BLaER1 treated with 17β-estradiol and CSF1 and Interleukin-3, amounts not matched to agents 10 nM and 100 nM (cell line): ENCODE results near the gene SYNDIG1L.

Experiments
- H3K27ac ChIP-seq, 11 experiments: shearing (Covaris generic); formaldehyde crosslinking; 2 replicates each; pipeline ENCODE4 v1.8.1; 2022
- H3K27me3 ChIP-seq, 11 experiments: shearing (Covaris generic); formaldehyde crosslinking; 2 replicates each; pipeline ENCODE4 v1.8.1; 2022
- H3K36me3 ChIP-seq, 11 experiments: shearing (Covaris generic); formaldehyde crosslinking; 2 replicates each; pipeline ENCODE4 v1.8.1; 2022
- H3K4me1 ChIP-seq, 10 experiments: shearing (Covaris generic); formaldehyde crosslinking; 2 replicates each; pipeline ENCODE4 v1.8.1; 2022
- H3K4me2 ChIP-seq, 11 experiments: shearing (Covaris generic); formaldehyde crosslinking; 2 replicates each; pipeline ENCODE4 v1.8.1; 2022
- H3K4me3 ChIP-seq, 10 experiments: shearing (Covaris generic); formaldehyde crosslinking; 2 replicates each; pipeline ENCODE4 v1.8.1; 2022
- H3K9ac ChIP-seq, 11 experiments: shearing (Covaris generic); formaldehyde crosslinking; 2 replicates each; pipeline ENCODE4 v1.8.1; 2022
- H3K9me3 ChIP-seq, 11 experiments: shearing (Covaris generic); formaldehyde crosslinking; replicated peaks in 1 of 11; 2 replicates each; pipeline ENCODE4 v1.8.1; 2022
- H4K20me1 ChIP-seq, 11 experiments: shearing (Covaris generic); formaldehyde crosslinking; 2 replicates each; pipeline ENCODE4 v1.8.1; 2022
- Cebpa-rat ChIP-seq, 11 experiments: shearing (Covaris generic); IDR thresholded peaks; 2 replicates each; pipeline ENCODE4 v1.8.1; 2022

Gene SYNDIG1L

GRCh38 chr14:74402401-74403251, 23.4 kb downstream of the SYNDIG1L start:
- peak overlapping the region; percentile 69 to 86 (median 79) for H3K9ac ChIP-seq
- H3K4me1 ChIP-seq = peaks cover 41 to 86% (median 82%) of the 10 kb centered on the region in 10 experiments
- H4K20me1 ChIP-seq = no peaks in the 10 kb centered on the region
- no peaks in the 10 kb centered on the region for H3K27me3 ChIP-seq
- H3K27ac ChIP-seq = peak overlapping the region; percentile 78 to 93 (median 87)
- peak in 4 of 11 experiments; percentile 34 to 63 (median 45); a peak in 4 of 22 replicates for TF ChIP-seq Cebpa-rat (IDR thresholded peaks at IDR 0.05)
- no peaks in the 10 kb centered on the region for H3K36me3 ChIP-seq
- H3K4me2 ChIP-seq = peak overlapping the region; percentile 96 to 100 (median 98)
- H3K9me3 ChIP-seq = no peaks in the 10 kb centered on the region
- H3K4me3 ChIP-seq = peak overlapping the region; percentile 27 to 66 (median 54)

DNA sequence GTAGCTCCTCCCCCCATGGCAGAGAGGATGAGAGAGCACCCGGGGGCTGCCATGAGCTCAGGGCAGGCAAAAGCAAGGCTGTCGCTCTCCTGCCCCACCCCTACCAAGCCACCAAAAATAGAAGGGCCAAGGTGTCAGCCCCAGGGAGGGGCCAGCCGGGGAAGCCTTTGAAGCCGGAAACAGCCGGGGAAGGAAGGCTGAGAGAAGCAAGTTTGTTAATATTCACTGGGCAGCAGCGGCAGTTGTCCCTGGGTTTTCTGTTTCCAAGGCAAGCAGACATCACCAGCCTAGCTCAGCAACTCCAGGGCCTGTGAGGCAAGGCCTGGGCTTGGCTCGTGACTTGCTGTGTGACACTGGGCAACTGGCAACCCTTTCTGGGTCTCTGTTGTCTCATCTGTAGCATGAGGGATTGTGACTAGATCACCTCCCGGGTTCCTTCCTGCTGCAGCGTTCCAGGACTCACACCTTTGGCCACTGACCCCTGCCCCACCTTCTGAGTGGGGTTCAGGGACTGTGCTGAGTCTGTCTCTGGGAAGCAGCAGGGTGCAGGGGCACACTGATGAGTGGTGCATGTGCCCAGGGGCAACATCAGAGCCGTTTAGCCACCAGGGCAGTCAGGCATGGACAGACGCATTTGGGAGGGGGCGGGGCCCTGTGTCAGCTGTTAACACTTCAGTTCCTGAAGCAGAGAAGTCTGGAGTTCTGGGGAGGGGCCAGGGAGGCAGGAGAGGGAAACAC, 24.3 kb downstream of the SYNDIG1L start:
- no peaks in the 10 kb centered on the region for H3K9me3 ChIP-seq
- H3K4me1 ChIP-seq = peaks cover 34 to 79% (median 72%) of the 10 kb centered on the region in 10 experiments
- H3K27me3 ChIP-seq = no peaks in the 10 kb centered on the region
- H3K9ac ChIP-seq = peak overlapping the region; percentile 69 to 86 (median 79)
- H3K27ac ChIP-seq = peak overlapping the region; percentile 78 to 93 (median 87)
- H3K4me2 ChIP-seq = peak overlapping the region; percentile 96 to 100 (median 98)
- TF ChIP-seq Cebpa-rat (IDR thresholded peaks at IDR 0.05) = no peak
- peak overlapping the region; percentile 27 to 66 (median 54) for H3K4me3 ChIP-seq
- no peaks in the 10 kb centered on the region for H3K36me3 ChIP-seq
- H4K20me1 ChIP-seq = no peaks in the 10 kb centered on the region

DNA sequence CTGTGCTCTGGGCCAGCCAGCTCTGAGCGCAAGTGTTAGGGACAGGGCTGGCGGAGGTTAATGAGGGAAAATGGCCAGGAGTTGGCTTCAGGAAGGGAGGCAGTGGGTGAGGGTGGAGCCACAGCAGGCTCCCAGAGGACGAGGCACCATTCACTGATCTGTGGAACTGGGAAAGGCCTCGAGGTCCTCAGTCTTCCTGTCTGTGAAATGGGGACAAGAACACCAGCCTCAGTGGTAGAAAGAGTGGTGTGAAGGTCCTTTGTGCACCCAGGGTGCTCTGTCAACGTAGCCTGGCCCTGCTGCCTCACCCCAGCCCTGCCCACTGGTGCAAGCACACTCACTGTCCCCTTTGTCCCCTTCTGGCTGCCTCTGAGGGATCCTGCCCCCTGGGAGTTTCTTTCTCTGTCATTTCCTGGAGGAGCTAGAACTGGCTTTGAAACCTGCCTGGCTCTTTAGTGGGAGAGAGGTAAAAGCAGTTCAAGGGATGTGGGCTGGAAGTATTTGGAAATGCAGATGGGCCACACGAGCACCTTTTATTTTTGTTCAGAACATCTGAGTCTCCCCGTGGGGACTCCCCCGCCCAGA, 25.0 kb downstream of the SYNDIG1L start:
- Histone ChIP-seq H3K4me3 (peak overlapping the region; percentile 27 to 66 (median 54); a peak in 18 of 20 replicates), H3K27ac (peak overlapping the region; percentile 78 to 93 (median 87))
- no peak for TF ChIP-seq Cebpa-rat (IDR thresholded peaks at IDR 0.05)

DNA sequence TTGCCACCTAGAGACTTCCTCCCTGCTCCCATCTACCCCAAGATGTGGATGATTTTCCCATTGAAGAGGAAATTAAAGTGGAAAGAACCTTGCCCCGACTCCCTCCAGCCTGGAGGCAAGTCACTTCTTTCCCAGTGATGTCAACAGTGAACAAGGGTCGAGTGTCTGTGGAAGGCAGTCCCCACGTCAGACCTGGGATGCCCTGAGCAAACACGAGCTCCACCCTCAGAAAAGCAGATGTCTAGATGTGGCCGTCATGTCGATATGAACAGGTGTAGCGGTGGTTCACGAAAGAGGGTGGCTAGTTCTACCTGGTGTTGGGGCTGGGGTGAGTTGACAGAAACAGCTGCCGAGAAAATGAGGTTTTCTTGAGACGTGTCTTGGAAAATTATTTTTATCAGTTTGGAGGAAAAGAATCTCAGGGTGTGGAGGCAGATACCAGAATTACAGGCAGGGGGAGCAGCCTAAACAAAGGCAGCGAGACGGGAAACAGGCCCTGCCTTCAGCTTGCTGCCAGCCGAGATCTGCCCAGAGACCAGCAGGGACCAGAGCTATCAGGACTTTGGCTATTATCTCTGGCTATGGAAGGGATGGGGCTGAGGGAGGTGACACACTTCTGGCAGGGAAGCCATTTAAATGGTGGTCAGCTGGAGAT, 25.9 kb downstream of the SYNDIG1L start:
- Histone ChIP-seq H3K9ac (peak overlapping the region in 3 of 11 experiments; percentile 81 to 86 (median 82); a peak in 4 of 22 replicates), H3K4me1 (peaks cover 34 to 64% (median 58%) of the 10 kb centered on the region in 10 experiments), H3K36me3 (no peaks in the 10 kb centered on the region), H3K4me3 (no peak overlapping the region), H3K27me3 (no peaks in the 10 kb centered on the region), H4K20me1 (no peaks in the 10 kb centered on the region), H3K9me3 (no peaks in the 10 kb centered on the region), H3K27ac (peak overlapping the region in 8 of 11 experiments; percentile 78 to 93 (median 88); a peak in 12 of 22 replicates), H3K4me2 (peak overlapping the region in 10 of 11 experiments; percentile 96 to 100 (median 98); a peak in 17 of 22 replicates)
- TF ChIP-seq Cebpa-rat (IDR thresholded peaks at IDR 0.05) = no peak

More for the DNA sequence above, 25.0 kb downstream of the SYNDIG1L start:
- no peaks in the 10 kb centered on the region for H3K36me3 ChIP-seq
- no peaks in the 10 kb centered on the region for H4K20me1 ChIP-seq
- peaks cover 34 to 72% (median 67%) of the 10 kb centered on the region in 10 experiments for H3K4me1 ChIP-seq
- no peaks in the 10 kb centered on the region for H3K9me3 ChIP-seq
- no peaks in the 10 kb centered on the region for H3K27me3 ChIP-seq
- H3K4me2 ChIP-seq = peak overlapping the region; percentile 96 to 100 (median 98)
- peak overlapping the region; percentile 69 to 86 (median 79) for H3K9ac ChIP-seq

DNA sequence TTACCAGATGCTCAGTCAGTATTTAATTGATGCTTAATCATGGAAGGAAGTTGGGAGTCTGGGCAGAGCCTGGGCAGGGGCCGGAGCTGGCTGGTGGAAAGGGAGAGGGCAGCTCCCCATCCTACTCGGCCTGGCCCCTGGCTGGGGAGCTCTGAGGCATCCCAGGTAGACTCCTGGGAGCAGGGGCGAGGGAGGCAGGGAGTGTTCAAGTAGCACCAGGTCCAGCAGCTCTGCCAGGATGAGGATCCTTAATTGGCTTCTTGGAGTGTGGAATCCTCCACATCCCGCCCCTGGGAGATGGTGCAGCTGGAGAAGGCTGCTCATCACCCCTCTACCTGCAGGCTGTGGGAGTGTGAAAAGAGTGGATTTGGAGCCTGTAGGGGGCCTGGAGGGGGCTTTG, 30.9 kb downstream of the SYNDIG1L start:
- Histone ChIP-seq H3K27me3 (no peaks in the 10 kb centered on the region), H3K4me2 (no peak overlapping the region)
- TF ChIP-seq Cebpa-rat (IDR thresholded peaks at IDR 0.05) = no peak

GRCh38 chr14:74394549-74394948, 31.5 kb downstream of the SYNDIG1L start:
- Histone ChIP-seq H3K27ac (no peak overlapping the region), H3K9ac (no peak overlapping the region), H3K4me3 (no peak overlapping the region), H3K36me3 (no peaks in the 10 kb centered on the region), H3K9me3 (no peaks in the 10 kb centered on the region), H3K4me2 (no peak overlapping the region), H4K20me1 (no peaks in the 10 kb centered on the region), H3K4me1 (peaks cover 0 to 25% (median 15%) of the 10 kb centered on the region in 10 experiments; a peak in 16 of 20 replicates), H3K27me3 (no peaks in the 10 kb centered on the region)
- no peak for TF ChIP-seq Cebpa-rat (IDR thresholded peaks at IDR 0.05)

More for the DNA sequence above, 30.9 kb downstream of the SYNDIG1L start:
- no peak overlapping the region for H3K27ac ChIP-seq
- no peak overlapping the region for H3K9ac ChIP-seq
- H3K36me3 ChIP-seq = no peaks in the 10 kb centered on the region
- no peaks in the 10 kb centered on the region for H4K20me1 ChIP-seq
- H3K4me3 ChIP-seq = no peak overlapping the region
- peaks cover 0 to 25% (median 15%) of the 10 kb centered on the region in 10 experiments; a peak in 16 of 20 replicates for H3K4me1 ChIP-seq
- H3K9me3 ChIP-seq = no peaks in the 10 kb centered on the region

GRCh38 chr14:74392616-74393570, 33.1 kb downstream of the SYNDIG1L start:
- Histone ChIP-seq H3K9me3 (no peaks in the 10 kb centered on the region), H4K20me1 (no peaks in the 10 kb centered on the region), H3K9ac (no peak overlapping the region), H3K4me2 (no peak overlapping the region; a peak in 2 of 22 replicates), H3K4me1 (peaks cover 0 to 31% (median 21%) of the 10 kb centered on the region in 10 experiments; a peak in 17 of 20 replicates), H3K27ac (no peak overlapping the region), H3K27me3 (no peaks in the 10 kb centered on the region), H3K4me3 (no peak overlapping the region), H3K36me3 (no peaks in the 10 kb centered on the region)
- TF ChIP-seq Cebpa-rat (IDR thresholded peaks at IDR 0.05) = no peak
